H9 (cell line): Measurements from ENCODE around the gene DMXL2. TPM values are rescaled to one million over a fixed set of nuclear protein-coding genes. Genes with fewer than 3 reads are reported as not detected.

Experiments
- DNase-seq: peaks from one replicate; pipeline ENCODE4 v3.0.0-alpha.2; 2017
- H2AFZ ChIP-seq: one replicate; pipeline ENCODE4 v1.6.1; 2013; ENCODE audit warnings: mild to moderate bottlenecking, low read length, control low read depth, moderate library complexity
- H2AK5ac ChIP-seq: 2 replicates; pipeline ENCODE4 v1.6.1; 2013; ENCODE audit warnings: low read length, control low read depth, mixed read lengths; ENCODE audit not compliant: insufficient read length
- H2BK120ac ChIP-seq: one replicate; pipeline ENCODE4 v1.6.1; 2013; ENCODE audit warnings: low read depth, mild to moderate bottlenecking, low read length, control low read depth, inconsistent platforms; ENCODE audit not compliant: poor library complexity, severe bottlenecking
- H2BK12ac ChIP-seq: 2 replicates; pipeline ENCODE4 v1.6.1; 2013; ENCODE audit warnings: low read length, control low read depth, mixed read lengths, low read depth; ENCODE audit not compliant: insufficient read length
- H2BK15ac ChIP-seq: 2 replicates; pipeline ENCODE4 v1.6.1; 2013; ENCODE audit warnings: low read depth, low read length, control low read depth
- H2BK20ac ChIP-seq: one replicate; pipeline ENCODE4 v1.6.1; 2013; ENCODE audit warnings: low read depth, mild to moderate bottlenecking, low read length, control low read depth, inconsistent platforms; ENCODE audit not compliant: poor library complexity, severe bottlenecking
- H2BK5ac ChIP-seq: 2 replicates; pipeline ENCODE4 v1.6.1; 2013; ENCODE audit warnings: low read length, control low read depth, mixed read lengths; ENCODE audit not compliant: insufficient read length
- H3K14ac ChIP-seq: 2 replicates; pipeline ENCODE4 v1.6.1; 2013; ENCODE audit warnings: low read length, control low read depth; ENCODE audit not compliant: insufficient read depth
- H3K18ac ChIP-seq: 2 replicates; pipeline ENCODE4 v1.6.1; 2013; ENCODE audit warnings: low read depth, mild to moderate bottlenecking, mixed read lengths, low read length, control low read depth; ENCODE audit not compliant: insufficient read length
- H3K23ac ChIP-seq: 2 replicates; pipeline ENCODE4 v1.6.1; 2013; ENCODE audit warnings: low read length, control low read depth, mixed read lengths, low read depth; ENCODE audit not compliant: insufficient read length
- H3K23me2 ChIP-seq: 2 replicates; pipeline ENCODE4 v1.6.1; 2013; ENCODE audit warnings: low read depth, mild to moderate bottlenecking, mixed read lengths, low read length, control low read depth; ENCODE audit not compliant: insufficient read length, poor library complexity, severe bottlenecking
- H3K27ac ChIP-seq: 2 replicates; pipeline ENCODE4 v1.5.1; 2013; ENCODE audit warnings: low read length, control low read depth, mixed read lengths, low read depth; ENCODE audit not compliant: insufficient read length
- H3K27me3 ChIP-seq: 2 replicates; pipeline ENCODE4 v1.6.1; 2013; ENCODE audit warnings: low read length, control low read depth, inconsistent platforms; ENCODE audit not compliant: insufficient read depth
- H3K4ac ChIP-seq: 2 replicates; pipeline ENCODE4 v1.6.1; 2013; ENCODE audit warnings: low read depth, mild to moderate bottlenecking, control low read depth, inconsistent platforms, low read length, moderate library complexity
- H3K4me1 ChIP-seq: 2 replicates; pipeline ENCODE4 v1.6.1; 2013; ENCODE audit warnings: low read length, control low read depth, inconsistent platforms; ENCODE audit not compliant: insufficient read depth
- H3K4me2 ChIP-seq: 2 replicates; pipeline ENCODE4 v1.6.1; 2013; ENCODE audit warnings: low read length, control low read depth, mixed read lengths; ENCODE audit not compliant: insufficient read length, insufficient read depth
- H3K56ac ChIP-seq: 2 replicates; pipeline ENCODE4 v1.6.1; 2013; ENCODE audit warnings: low read depth, mild to moderate bottlenecking, mixed read lengths, low read length, control low read depth; ENCODE audit not compliant: insufficient read length
- H3K79me1 ChIP-seq: 2 replicates; pipeline ENCODE4 v1.6.1; 2013; ENCODE audit warnings: low read depth, mild to moderate bottlenecking, moderate library complexity, low read length, control low read depth, inconsistent platforms; ENCODE audit not compliant: insufficient read depth, poor library complexity, severe bottlenecking
- H3K79me2 ChIP-seq: 2 replicates; pipeline ENCODE4 v1.6.1; 2013; ENCODE audit warnings: low read length, control low read depth, inconsistent platforms; ENCODE audit not compliant: insufficient read depth
- H3K9ac ChIP-seq: 2 replicates; pipeline ENCODE4 v1.6.1; 2013; ENCODE audit warnings: low read length, control low read depth, mixed read lengths; ENCODE audit not compliant: insufficient read length; ENCODE audit errors: extremely low read depth
- H3K9me3 ChIP-seq: one replicate; pipeline ENCODE4 v1.6.1; 2013; ENCODE audit warnings: low read depth, low read length, inconsistent platforms; ENCODE audit not compliant: control insufficient read depth
- H3T11ph ChIP-seq: one replicate; pipeline ENCODE4 v1.6.1; 2013; ENCODE audit warnings: mild to moderate bottlenecking, low read length, control low read depth, inconsistent platforms
- H4K20me1 ChIP-seq: one replicate; pipeline ENCODE4 v1.6.1; 2013; ENCODE audit not compliant: control insufficient read depth, insufficient read length, insufficient read depth
- H4K5ac ChIP-seq: 2 replicates; pipeline ENCODE4 v1.6.1; 2013; ENCODE audit warnings: low read depth, mild to moderate bottlenecking, mixed read lengths, low read length, control low read depth; ENCODE audit not compliant: insufficient read length
- H4K8ac ChIP-seq: replicated peaks from 2 replicates; pipeline ENCODE4 v1.6.1; 2013; ENCODE audit warnings: low read length, control low read depth, mixed read lengths, low read depth; ENCODE audit not compliant: insufficient read length
- H4K91ac ChIP-seq: 2 replicates; pipeline ENCODE4 v1.6.1; 2013; ENCODE audit warnings: low read depth, mild to moderate bottlenecking, moderate library complexity, mixed read lengths, low read length, control low read depth; ENCODE audit not compliant: insufficient read length
- H3K27ac Mint-ChIP-seq, 3 experiments: 2 replicates in 2 of 3; 3 replicates in 1 of 3; pipeline ENCODE4 v1.8.0; 2020 to 2021; ENCODE audit warnings: mixed read lengths in 3 of 3, mild to moderate bottlenecking in 1 of 3, moderate library complexity in 1 of 3
- H3K27me3 Mint-ChIP-seq: 2 replicates; pipeline ENCODE4 v1.8.0; 2021; ENCODE audit warnings: low read depth, mild to moderate bottlenecking, moderate library complexity, mixed read lengths
- H3K36me3 Mint-ChIP-seq, 3 experiments: 2 replicates in 2 of 3; 3 replicates in 1 of 3; pipeline ENCODE4 v1.8.0; 2020 to 2021; ENCODE audit warnings: low read depth in 3 of 3, mixed read lengths in 3 of 3; ENCODE audit not compliant: insufficient read depth in 1 of 3
- H3K4me1 Mint-ChIP-seq, 2 experiments: 2 replicates each; pipeline ENCODE4 v1.8.0; 2020; ENCODE audit warnings: mixed read lengths in 2 of 2
- H3K4me3 Mint-ChIP-seq, 2 experiments: 2 replicates in 1 of 2; 3 replicates in 1 of 2; pipeline ENCODE4 v1.8.0; 2020 to 2021; ENCODE audit warnings: mild to moderate bottlenecking in 2 of 2, mixed read lengths in 2 of 2, moderate library complexity in 1 of 2
- H3K9me3 Mint-ChIP-seq, 2 experiments: 2 replicates in 1 of 2; 3 replicates in 1 of 2; pipeline ENCODE4 v1.8.0; 2020; ENCODE audit warnings: mild to moderate bottlenecking in 2 of 2, mixed read lengths in 2 of 2, moderate library complexity in 1 of 2
- CTCF ChIP-seq: fragments of 200-600 bp; sonication (generic); conservative IDR thresholded peaks from 3 replicates; pipeline ENCODE4 v1.8.0; 2021; ENCODE audit warnings: antibody characterized with exemption, mild to moderate bottlenecking
- WGBS: extraction: QIAGEN DNeasy Blood & Tissue Kit; methylation state at CpG from one replicate; pipeline ENCODE4 v1.1.7; 2013; ENCODE audit warnings: missing lambda C conversion rate, low lambda C conversion rate, mixed read lengths; ENCODE audit not compliant: insufficient read length; ENCODE audit errors: extremely low coverage; 5-methylcytosine and 5-hydroxymethylcytosine counted together
- total RNA-seq: library from RNA; stranded (reverse); gene quantifications from 2 replicates; pipeline ENCODE4 v1.2.1, GENCODE V29; 2021

Gene DMXL2
- total RNA-seq, 1 experiment from 2014 or later, result 13.9 TPM

- no CpG with 5 or more reads among the region's 1 CpG for WGBS
- H3K27me3 Mint-ChIP-seq, result no peaks in the 10 kb centered on the region
Observed at GRCh38 chr15:51444807-51445206, 177.8 kb downstream of the DMXL2 start.

More at GRCh38 chr15:51444807-51445206, 177.8 kb downstream of the DMXL2 start:
- Histone ChIP-seq H3K18ac (no peak overlapping the region), H3K79me2 (no peaks in the 10 kb centered on the region), H2BK15ac (no peak overlapping the region), H3K4me2 (no peak overlapping the region), H3K14ac (no peak overlapping the region), H2BK12ac (no peak overlapping the region), H4K8ac (no peak overlapping the region), H3K23me2 (no peaks in the 10 kb centered on the region), H3T11ph (no peak overlapping the region), H3K79me1 (no peaks in the 10 kb centered on the region), H3K4me1 (no peaks in the 10 kb centered on the region), H4K5ac (no peak overlapping the region), H3K9ac (no peak overlapping the region), H3K27me3 (no peaks in the 10 kb centered on the region), H2BK5ac (no peak overlapping the region), H2AFZ (no peak overlapping the region), H3K9me3 (no peaks in the 10 kb centered on the region), H4K91ac (no peak overlapping the region), H4K20me1 (no peaks in the 10 kb centered on the region), H2AK5ac (no peak overlapping the region), H2BK120ac (no peak overlapping the region), H3K27ac (no peak overlapping the region), H3K56ac (no peak overlapping the region), H2BK20ac (no peak overlapping the region), H3K4ac (no peak overlapping the region), H3K23ac (no peak overlapping the region)
- H3K9me3 Mint-ChIP-seq, result no peaks in the 10 kb centered on the region; a peak in 1 of 5 replicates
- no peak for TF ChIP-seq CTCF
- no peak overlapping the region for H3K4me3 Mint-ChIP-seq
- no peak for DNase-seq
- H3K4me1 Mint-ChIP-seq, result peaks cover 7 to 11% of the 10 kb centered on the region in 2 experiments
- no peak overlapping the region for H3K27ac Mint-ChIP-seq
- H3K36me3 Mint-ChIP-seq, result peaks cover 0 to 8% (median 0%) of the 10 kb centered on the region in 3 experiments; a peak in 2 of 7 replicates
